Immature natural killer cell (primary cell): ENCODE data around the gene ADH1B. TPM values are rescaled to one million over a fixed set of nuclear protein-coding genes. Genes with fewer than 3 reads are reported as not detected.
"Not testable (repeated sequence)": the region's sequence is repeated elsewhere in the genome, so short reads cannot be mapped to it uniquely, and the experiment has no call there.

Experiments used
- DNase-seq, 3 donors: peaks; one replicate each; pipeline ENCODE4 v3.0.0; 2022; ENCODE audit warnings: mixed read lengths in 1 of 3
- H3K27ac Mint-ChIP-seq, 6 donors: one replicate each; pipeline ENCODE4 v1.8.0; 2020; ENCODE audit warnings: mixed read lengths in 6 of 6, mild to moderate bottlenecking in 5 of 6, inconsistent platforms in 4 of 6, moderate library complexity in 3 of 6
- H3K27me3 Mint-ChIP-seq, 3 donors: one replicate each; pipeline ENCODE4 v1.8.0; 2020 to 2021; ENCODE audit warnings: low read depth in 3 of 3, mild to moderate bottlenecking in 3 of 3, mixed read lengths in 3 of 3, moderate library complexity in 3 of 3, inconsistent platforms in 1 of 3
- H3K36me3 Mint-ChIP-seq, 3 donors: one replicate each; pipeline ENCODE4 v1.8.0; 2020; ENCODE audit warnings: mixed read lengths in 3 of 3, inconsistent platforms in 2 of 3, mild to moderate bottlenecking in 2 of 3
- H3K4me1 Mint-ChIP-seq, 2 donors: one replicate each; pipeline ENCODE4 v1.8.0; 2020; ENCODE audit warnings: inconsistent platforms in 2 of 2, mild to moderate bottlenecking in 2 of 2, mixed read lengths in 2 of 2, moderate library complexity in 1 of 2
- H3K4me3 Mint-ChIP-seq, 5 donors: one replicate each; pipeline ENCODE4 v1.8.0; 2020; ENCODE audit warnings: mild to moderate bottlenecking in 5 of 5, mixed read lengths in 5 of 5, inconsistent platforms in 3 of 5, moderate library complexity in 3 of 5
- H3K9me3 Mint-ChIP-seq, 6 donors: one replicate each; pipeline ENCODE4 v1.8.0; 2020; ENCODE audit warnings: mild to moderate bottlenecking in 6 of 6, mixed read lengths in 6 of 6, inconsistent platforms in 4 of 6, moderate library complexity in 3 of 6
- polyA plus RNA-seq, 3 donors: library from polyadenylated mRNA; unstranded; fragments of 300-500 nt; fragmentation: Illumina TruSeq; gene quantifications; one replicate each; pipeline ENCODE4 v1.2.3, GENCODE V29; 2021

The ADH1B gene
- polyA plus RNA-seq, 3 donors from 2014 or later, result not detected

GRCh38 chr4:99349338-99349737, 28.1 kb upstream of the ADH1B start:
- no peak overlapping the region for H3K4me3 Mint-ChIP-seq
- H3K9me3 Mint-ChIP-seq, result peaks cover 0 to 4% (median 2%) of the 10 kb centered on the region in 6 donors
- peaks cover 0 to 4% of the 10 kb centered on the region in 2 donors for H3K4me1 Mint-ChIP-seq
- H3K27ac Mint-ChIP-seq, result no peak overlapping the region
- H3K27me3 Mint-ChIP-seq, result peaks cover 0 to 5% (median 0%) of the 10 kb centered on the region in 3 donors
- H3K36me3 Mint-ChIP-seq, result no peaks in the 10 kb centered on the region
- DNase-seq, result no peak

- H3K36me3 Mint-ChIP-seq, H3K27me3 Mint-ChIP-seq, H3K27ac Mint-ChIP-seq, H3K4me3 Mint-ChIP-seq, H3K9me3 Mint-ChIP-seq: not testable (repeated sequence)
- peak in 2 of 3 donors; percentile 15 to 17 for DNase-seq
- H3K4me1 Mint-ChIP-seq, result peaks cover 12 to 21% of the 10 kb centered on the region in 2 donors
These were observed 21.4 kb upstream of the ADH1B start for GRCh38 chr4:99342624-99343023.

- no peak overlapping the region for H3K27ac Mint-ChIP-seq
- no peaks in the 10 kb centered on the region for H3K9me3 Mint-ChIP-seq
- no peaks in the 10 kb centered on the region for H3K36me3 Mint-ChIP-seq
- peaks cover 12 to 21% of the 10 kb centered on the region in 2 donors for H3K4me1 Mint-ChIP-seq
- no peak for DNase-seq
- no peak overlapping the region for H3K4me3 Mint-ChIP-seq
- peaks cover 0 to 3% (median 2%) of the 10 kb centered on the region in 3 donors for H3K27me3 Mint-ChIP-seq
These were observed 20.2 kb upstream of the ADH1B start for GRCh38 chr4:99341426-99341825.

GRCh38 chr4:99339172-99339571, 18.0 kb upstream of the ADH1B start:
- Mint-ChIP-seq H3K27ac (no peak overlapping the region), H3K4me3 (no peak overlapping the region)

GRCh38 chr4:99336553-99336952, 15.4 kb upstream of the ADH1B start:
- peaks cover 0 to 3% (median 2%) of the 10 kb centered on the region in 3 donors for H3K27me3 Mint-ChIP-seq

More at GRCh38 chr4:99339172-99339571, 18.0 kb upstream of the ADH1B start:
- Mint-ChIP-seq H3K36me3 (no peaks in the 10 kb centered on the region), H3K9me3 (no peaks in the 10 kb centered on the region), H3K4me1 (peaks cover 13 to 21% of the 10 kb centered on the region in 2 donors), H3K27me3 (peaks cover 0 to 3% (median 2%) of the 10 kb centered on the region in 3 donors)
- no peak for DNase-seq

GRCh38 chr4:99334880-99335279, 13.7 kb upstream of the ADH1B start:
- Mint-ChIP-seq H3K27ac (no peak overlapping the region), H3K27me3 (peaks cover 0 to 2% (median 0%) of the 10 kb centered on the region in 3 donors), H3K4me1 (peaks cover 0 to 1% of the 10 kb centered on the region in 2 donors), H3K36me3 (no peaks in the 10 kb centered on the region), H3K4me3 (no peak overlapping the region), H3K9me3 (peaks cover 0 to 1% (median 0%) of the 10 kb centered on the region in 6 donors)
- peak in 2 of 3 donors; percentile 12 to 14 for DNase-seq

More at GRCh38 chr4:99336553-99336952, 15.4 kb upstream of the ADH1B start:
- Mint-ChIP-seq H3K27ac (no peak overlapping the region), H3K4me3 (no peak overlapping the region), H3K4me1 (peaks cover 2 to 3% of the 10 kb centered on the region in 2 donors), H3K9me3 (no peaks in the 10 kb centered on the region), H3K36me3 (no peaks in the 10 kb centered on the region)
- no peak for DNase-seq

GRCh38 chr4:99330648-99331047, 9.4 kb upstream of the ADH1B start:
- H3K4me3 Mint-ChIP-seq, result no peak overlapping the region
- H3K4me1 Mint-ChIP-seq, result peaks cover 0 to 1% of the 10 kb centered on the region in 2 donors
- no peaks in the 10 kb centered on the region for H3K36me3 Mint-ChIP-seq
- no peak overlapping the region for H3K27ac Mint-ChIP-seq
- peaks cover 0 to 1% (median 0%) of the 10 kb centered on the region in 6 donors for H3K9me3 Mint-ChIP-seq
- no peak for DNase-seq
- H3K27me3 Mint-ChIP-seq, result no peaks in the 10 kb centered on the region

GRCh38 chr4:99329876-99330275, 8.7 kb upstream of the ADH1B start:
- Mint-ChIP-seq H3K36me3 (no peaks in the 10 kb centered on the region), H3K27me3 (no peaks in the 10 kb centered on the region), H3K9me3 (peaks cover 0 to 1% (median 0%) of the 10 kb centered on the region in 6 donors), H3K4me3 (no peak overlapping the region), H3K27ac (no peak overlapping the region), H3K4me1 (peaks cover 0 to 1% of the 10 kb centered on the region in 2 donors)
- DNase-seq, result no peak

- Mint-ChIP-seq H3K4me1 (no peaks in the 10 kb centered on the region), H3K27ac (no peak overlapping the region), H3K27me3 (peaks cover 0 to 2% (median 2%) of the 10 kb centered on the region in 3 donors), H3K9me3 (no peaks in the 10 kb centered on the region), H3K36me3 (no peaks in the 10 kb centered on the region), H3K4me3 (no peak overlapping the region)
- no peak for DNase-seq
These were observed 3.8 kb upstream of the ADH1B start for GRCh38 chr4:99324979-99325378.

- Mint-ChIP-seq H3K9me3 (no peaks in the 10 kb centered on the region), H3K27me3 (peaks cover 0 to 3% (median 2%) of the 10 kb centered on the region in 3 donors), H3K27ac (no peak overlapping the region), H3K4me3 (no peak overlapping the region), H3K36me3 (no peaks in the 10 kb centered on the region), H3K4me1 (no peaks in the 10 kb centered on the region)
- DNase-seq, result no peak
These were observed 3.2 kb upstream of the ADH1B start for GRCh38 chr4:99324361-99324760.

GRCh38 chr4:99323756-99324155, 2.6 kb upstream of the ADH1B start:
- H3K36me3 Mint-ChIP-seq, result no peaks in the 10 kb centered on the region
- no peaks in the 10 kb centered on the region for H3K4me1 Mint-ChIP-seq
- H3K27ac Mint-ChIP-seq, result no peak overlapping the region
- H3K27me3 Mint-ChIP-seq, result peaks cover 2 to 3% (median 2%) of the 10 kb centered on the region in 3 donors
- no peak overlapping the region for H3K4me3 Mint-ChIP-seq
- H3K9me3 Mint-ChIP-seq, result peaks cover 0 to 2% (median 0%) of the 10 kb centered on the region in 6 donors
- DNase-seq, result no peak

- H3K27ac Mint-ChIP-seq, DNase-seq: not testable (repeated sequence)
These were observed 3.4 kb downstream of the ADH1B start for GRCh38 chr4:99317811-99318210.

GRCh38 chr4:99317354-99317753, 3.8 kb downstream of the ADH1B start:
- H3K27me3 Mint-ChIP-seq, result peaks cover 2 to 3% (median 3%) of the 10 kb centered on the region in 3 donors
- no peak for DNase-seq
- H3K9me3 Mint-ChIP-seq, result peaks cover 0 to 2% (median 0%) of the 10 kb centered on the region in 6 donors
- H3K4me1 Mint-ChIP-seq, result peaks cover 2 to 5% of the 10 kb centered on the region in 2 donors
- no peak overlapping the region for H3K4me3 Mint-ChIP-seq
- H3K27ac Mint-ChIP-seq, result no peak overlapping the region
- no peaks in the 10 kb centered on the region for H3K36me3 Mint-ChIP-seq

More at GRCh38 chr4:99317811-99318210, 3.4 kb downstream of the ADH1B start:
- not testable (repeated sequence) for H3K27me3 Mint-ChIP-seq, H3K9me3 Mint-ChIP-seq, H3K4me1 Mint-ChIP-seq, H3K36me3 Mint-ChIP-seq, H3K4me3 Mint-ChIP-seq

GRCh38 chr4:99315839-99316238, 5.4 kb downstream of the ADH1B start:
- no peak for DNase-seq
- H3K27me3 Mint-ChIP-seq, result peaks cover 0 to 3% (median 3%) of the 10 kb centered on the region in 3 donors
- H3K27ac Mint-ChIP-seq, result no peak overlapping the region
- peaks cover 2 to 5% of the 10 kb centered on the region in 2 donors for H3K4me1 Mint-ChIP-seq
- no peak overlapping the region for H3K4me3 Mint-ChIP-seq
- no peaks in the 10 kb centered on the region for H3K36me3 Mint-ChIP-seq
- H3K9me3 Mint-ChIP-seq, result peaks cover 0 to 3% (median 0%) of the 10 kb centered on the region in 6 donors

- H3K27me3 Mint-ChIP-seq, result peaks cover 0 to 3% (median 2%) of the 10 kb centered on the region in 3 donors
- no peak overlapping the region for H3K4me3 Mint-ChIP-seq
- peaks cover 2 to 5% of the 10 kb centered on the region in 2 donors for H3K4me1 Mint-ChIP-seq
- no peak overlapping the region for H3K27ac Mint-ChIP-seq
- H3K36me3 Mint-ChIP-seq, result no peaks in the 10 kb centered on the region
- DNase-seq, result no peak
- H3K9me3 Mint-ChIP-seq, result peaks cover 0 to 3% (median 0%) of the 10 kb centered on the region in 6 donors
These were observed 7.0 kb downstream of the ADH1B start for GRCh38 chr4:99314211-99314610.
